Measurements from ENCODE around the gene KCNMB2. TPM values are rescaled to one million over a fixed set of nuclear protein-coding genes. Genes with fewer than 3 reads are reported as not detected.

KCNMB2 gene
- total RNA-seq, 6 experiments from 2014 or later, result not detected

- H3K27ac ChIP-seq, result no peak overlapping the region
- intact Hi-C loops (cut with DNase I), result no loop called here
- H3K9me3 ChIP-seq, result no peaks in the 10 kb centered on the region
- ATAC-seq (no peak), DNase-seq (no peak)
- H3K36me3 ChIP-seq, result no peaks in the 10 kb centered on the region
- TF ChIP-seq POLR2A (IDR thresholded peaks at IDR 0.05) (no peak), CTCF (IDR thresholded peaks at IDR 0.05) (no peak)
- no peak overlapping the region for H3K4me3 ChIP-seq
- 29% methylated on average over 1 of the region's 1 CpG for whole genome bisulfite sequencing (ENCODE audit: insufficient coverage, low coverage, low lambda C conversion rate, missing lambda C conversion rate)
- no peaks in the 10 kb centered on the region for H3K27me3 ChIP-seq
- no peaks in the 10 kb centered on the region for H3K4me1 ChIP-seq
These were observed 338.9 kb downstream of the KCNMB2 start for GRCh38 chr3:178875157-178875556.

- no peak for DNase-seq
- intact Hi-C loops (cut with DNase I), result no loop called here
- ATAC-seq, result no peak
- WGBS (ENCODE audit: insufficient coverage, low coverage, low lambda C conversion rate, missing lambda C conversion rate), result 51% methylated on average over 5 of the region's 5 CpGs
- H3K4me3 ChIP-seq, result no peak overlapping the region
- no peaks in the 10 kb centered on the region for H3K4me1 ChIP-seq
- no peaks in the 10 kb centered on the region for H3K27me3 ChIP-seq
- no peak for TF ChIP-seq CTCF (IDR thresholded peaks at IDR 0.05)
- no peaks in the 10 kb centered on the region for H3K9me3 ChIP-seq
- no peaks in the 10 kb centered on the region for H3K36me3 ChIP-seq
- no peak overlapping the region for H3K27ac ChIP-seq
These were observed 339.6 kb downstream of the KCNMB2 start for GRCh38 chr3:178875836-178876235.

GRCh38 chr3:178880274-178880673 lies 344.0 kb downstream of the KCNMB2 start:
- no peak for TF ChIP-seq POLR2A (IDR thresholded peaks at IDR 0.05)
- TF ChIP-seq CTCF (IDR thresholded peaks at IDR 0.05), result no peak
- ATAC-seq (no peak), DNase-seq (no peak)
- H3K4me3 ChIP-seq, result no peak overlapping the region
- H3K27me3 ChIP-seq, result no peaks in the 10 kb centered on the region
- no peaks in the 10 kb centered on the region for H3K9me3 ChIP-seq
- intact Hi-C loops (cut with DNase I), result no loop called here
- H3K4me1 ChIP-seq, result no peaks in the 10 kb centered on the region
- no peak overlapping the region for H3K27ac ChIP-seq
- H3K36me3 ChIP-seq, result no peaks in the 10 kb centered on the region
- WGBS (ENCODE audit: insufficient coverage, low coverage, low lambda C conversion rate, missing lambda C conversion rate), result 21% methylated on average over 1 of the region's 1 CpG

All from right lobe of liver (tissue), 6 donors.